HepG2 (cell line): ENCODE results near the gene DCDC2. TPM values are rescaled to one million over a fixed set of nuclear protein-coding genes. Genes with fewer than 3 reads are reported as not detected.

Experiments
- ATF3 ChIP-seq: sonication (generic); formaldehyde crosslinking; IDR thresholded peaks from 2 replicates; pipeline ENCODE4 v1.4.0; 2020; ENCODE audit warnings: missing genetic modification reagents
- CHD2 ChIP-seq: IDR thresholded peaks from 2 replicates; pipeline ENCODE4 v1.6.1; 2011; ENCODE audit warnings: low read depth, low read length, improper control_type of control experiment
- CREM ChIP-seq, 2 experiments: sonication (generic) in 1 of 2; formaldehyde crosslinking in 1 of 2; IDR thresholded peaks; 2 replicates each; pipeline versions ENCODE4 v1.4.0 to v1.6.1; 2016 to 2020; ENCODE audit warnings: antibody characterized with exemption in 1 of 2, mild to moderate bottlenecking in 1 of 2, missing genetic modification reagents in 1 of 2
- CTCF ChIP-seq: sonication (generic); formaldehyde crosslinking; IDR thresholded peaks from 2 replicates; pipeline ENCODE4 v1.5.0; 2020; ENCODE audit warnings: mild to moderate bottlenecking, missing genetic modification reagents, moderate library complexity
- EED ChIP-seq: sonication (generic); formaldehyde crosslinking; IDR thresholded peaks from 2 replicates; pipeline ENCODE4 v1.5.0; 2020; ENCODE audit warnings: mild to moderate bottlenecking, missing genetic modification reagents
- FOXP4 ChIP-seq: sonication (generic); formaldehyde crosslinking; IDR thresholded peaks from 2 replicates; pipeline ENCODE4 v1.4.0; 2020; ENCODE audit warnings: missing genetic modification reagents
- GMEB1 ChIP-seq: sonication (generic); formaldehyde crosslinking; IDR thresholded peaks from 2 replicates; pipeline ENCODE4 v1.5.1; 2020; ENCODE audit warnings: missing genetic modification reagents, mild to moderate bottlenecking, borderline replicate concordance
- GZF1 ChIP-seq: sonication (generic); formaldehyde crosslinking; IDR thresholded peaks from 2 replicates; pipeline ENCODE4 v1.5.1; 2020; ENCODE audit warnings: mild to moderate bottlenecking, missing genetic modification reagents
- HIVEP1 ChIP-seq: sonication (generic); formaldehyde crosslinking; IDR thresholded peaks from 2 replicates; pipeline ENCODE4 v1.4.0; 2020; ENCODE audit warnings: mild to moderate bottlenecking, missing genetic modification reagents
- NRL ChIP-seq: sonication (generic); formaldehyde crosslinking; IDR thresholded peaks from 2 replicates; pipeline ENCODE4 v1.5.0; 2020; ENCODE audit warnings: missing genetic modification reagents, mild to moderate bottlenecking, moderate library complexity, borderline replicate concordance
- PAF1 ChIP-seq: IDR thresholded peaks from 2 replicates; pipeline ENCODE4 v1.6.1; 2016; ENCODE audit warnings: missing genetic modification reagents, missing compliant biosample characterization
- SUZ12 ChIP-seq: fragments of 150-350 bp; IDR thresholded peaks from 2 replicates; pipeline ENCODE4 v1.6.1; 2014; ENCODE audit warnings: low read depth, low read length
- TFDP1 ChIP-seq: IDR thresholded peaks from 2 replicates; pipeline ENCODE4 v1.6.1; 2016; ENCODE audit warnings: missing compliant biosample characterization, missing genetic modification reagents, borderline replicate concordance
- WIZ ChIP-seq: sonication (generic); formaldehyde crosslinking; IDR thresholded peaks from 2 replicates; pipeline ENCODE4 v1.5.1; 2020; ENCODE audit warnings: mild to moderate bottlenecking, missing genetic modification reagents
- ZNF354B ChIP-seq: sonication (generic); formaldehyde crosslinking; IDR thresholded peaks from 2 replicates; pipeline ENCODE4 v1.8.0; 2022; ENCODE audit warnings: mild to moderate bottlenecking, missing genetic modification reagents
- ZNF503 ChIP-seq: sonication (generic); formaldehyde crosslinking; IDR thresholded peaks from 2 replicates; pipeline ENCODE4 v1.4.0; 2020; ENCODE audit warnings: missing genetic modification reagents
- ZNF569 ChIP-seq: sonication (generic); formaldehyde crosslinking; IDR thresholded peaks from 2 replicates; pipeline ENCODE4 v1.5.0; 2020; ENCODE audit warnings: mild to moderate bottlenecking, missing genetic modification reagents, moderate library complexity, borderline replicate concordance
- ZNF616 ChIP-seq: sonication (generic); formaldehyde crosslinking; IDR thresholded peaks from 2 replicates; pipeline ENCODE4 v1.5.0; 2020; ENCODE audit warnings: low read depth, mild to moderate bottlenecking, missing genetic modification reagents
- polyA plus RNA-seq, 8 experiments: library from polyadenylated mRNA; depleted of rRNA in 3 of 8; stranded (reverse) in 7 of 8; unstranded in 1 of 8; fragments of >200 nt; fragmentation: Illumina TruSeq in 4 of 8; extraction: Trizol in 4 of 8; gene quantifications; 2 replicates each; pipeline versions ENCODE4 v1.2.1 to v1.2.3, GENCODE V29; 2011 to 2016; ENCODE audit warnings: low read depth in 4 of 8, missing spikeins in 1 of 8, mixed read lengths in 1 of 8; ENCODE audit not compliant: insufficient read depth in 1 of 8
- total RNA-seq, 5 experiments: library from RNA; depleted of rRNA; stranded (reverse); fragments of >200 nt; fragmentation: Illumina TruSeq; extraction: Trizol; gene quantifications; 2 replicates each; pipeline ENCODE4 v1.2.3, GENCODE V29; 2016; ENCODE audit warnings: low read depth in 1 of 5

DCDC2 gene
- total and polyA plus RNA-seq, 2 of the 13 experiments (the other 11 are each of a cell fraction or from before 2014, with no cell fraction given), result 9.0 to 36.2 TPM

- no peak; the same call in 1 of the 2 replicates for TF ChIP-seq TFDP1
- peak; percentile 95 for TF ChIP-seq CREM (IDR thresholded peaks at IDR 0.05)
- no peak for TF ChIP-seq CREM (CRISPR knock-in tag; IDR thresholded peaks at IDR 0.05)
- TF ChIP-seq SUZ12, result no peak
- 0 out of 2 replicates have a peak, but pooled peaks have one; percentile 29 for TF ChIP-seq WIZ (CRISPR knock-in tag)
- TF ChIP-seq ZNF354B (CRISPR knock-in tag), result no peak; the same call in 1 of the 2 replicates
- TF ChIP-seq GMEB1 (CRISPR knock-in tag), result peak; percentile 33; the same call in 1 of the 2 replicates
- no peak for TF ChIP-seq NRL (CRISPR knock-in tag)
- TF ChIP-seq CHD2, result no peak
- TF ChIP-seq EED (CRISPR knock-in tag), result no peak
- peak; percentile 91 for TF ChIP-seq ZNF503 (CRISPR knock-in tag)
- no peak for TF ChIP-seq GZF1 (CRISPR knock-in tag)
- peak; percentile 94 for TF ChIP-seq FOXP4 (CRISPR knock-in tag)
- TF ChIP-seq PAF1 (CRISPR knock-in tag), result no peak
- TF ChIP-seq ATF3, result peak; percentile 38; the same call in 1 of the 2 replicates
- no peak for TF ChIP-seq HIVEP1
- no peak for TF ChIP-seq ZNF616
- peak; percentile 87 for TF ChIP-seq CTCF (CRISPR knock-in tag)
- no peak for TF ChIP-seq ZNF569 (CRISPR knock-in tag)
Measured at GRCh38 chr6:24385536-24386269, 27.8 kb upstream of the DCDC2 start (continued).
